GM23338 (cell line): ENCODE data around the gene AP2A2. TPM values are rescaled to one million over a fixed set of nuclear protein-coding genes. Genes with fewer than 3 reads are reported as not detected.

ENCODE experiments used
- ATAC-seq: fragments of 200-7000 bp; cut with Tn5 transposase; 3 replicates; pipeline ENCODE4 v1.9.1; 2020
- DNase-seq: peaks from one replicate; pipeline ENCODE4 v3.0.0-alpha.2; 2015; ENCODE audit warnings: low spot score
- H2AFZ ChIP-seq: fragments of 200-600 bp; sonication (generic); 2 replicates; pipeline ENCODE4 v1.8.0; 2016; ENCODE audit warnings: antibody characterized with exemption, mild to moderate bottlenecking, moderate library complexity
- H3F3A ChIP-seq: fragments of 200-600 bp; sonication (generic); replicated peaks from 2 replicates; pipeline ENCODE4 v1.8.0; 2017; ENCODE audit warnings: antibody characterized with exemption, mixed run types, low read depth
- H3K27ac ChIP-seq: fragments of 200-600 bp; sonication (generic); 2 replicates; pipeline ENCODE4 v1.6.1; 2016; ENCODE audit warnings: low read depth
- H3K27me3 ChIP-seq: fragments of 200-600 bp; sonication (generic); 2 replicates; pipeline ENCODE4 v1.8.0; 2016; ENCODE audit warnings: mild to moderate bottlenecking, mixed run types, moderate library complexity; ENCODE audit not compliant: insufficient read depth
- H3K36me3 ChIP-seq: fragments of 200-600 bp; sonication (generic); 2 replicates; pipeline ENCODE4 v1.8.0; 2016; ENCODE audit warnings: mild to moderate bottlenecking; ENCODE audit not compliant: insufficient read depth
- H3K4me1 ChIP-seq: fragments of 200-600 bp; sonication (generic); 2 replicates; pipeline ENCODE4 v1.8.0; 2016; ENCODE audit warnings: mild to moderate bottlenecking, moderate library complexity; ENCODE audit not compliant: insufficient read depth
- H3K4me2 ChIP-seq: fragments of 200-600 bp; sonication (generic); 2 replicates; pipeline ENCODE4 v1.7.1; 2017; ENCODE audit warnings: mixed run types
- H3K4me3 ChIP-seq: fragments of 200-600 bp; sonication (generic); 2 replicates; pipeline ENCODE4 v1.6.1; 2016; ENCODE audit warnings: mixed run types
- H3K79me2 ChIP-seq: fragments of 200-600 bp; sonication (generic); replicated peaks from 2 replicates; pipeline ENCODE4 v1.8.0; 2017; ENCODE audit warnings: mild to moderate bottlenecking; ENCODE audit not compliant: insufficient read depth
- H3K9me2 ChIP-seq: fragments of 200-600 bp; sonication (generic); 2 replicates; pipeline ENCODE4 v1.8.0; 2017; ENCODE audit not compliant: insufficient read depth
- H4K20me1 ChIP-seq: fragments of 200-600 bp; sonication (generic); replicated peaks from 2 replicates; pipeline ENCODE4 v1.8.0; 2017; ENCODE audit warnings: mild to moderate bottlenecking; ENCODE audit not compliant: insufficient read depth
- H3K27ac Mint-ChIP-seq: 2 replicates; pipeline ENCODE4 v1.8.0; 2020; ENCODE audit warnings: inconsistent platforms, mild to moderate bottlenecking, moderate library complexity, mixed read lengths
- H3K27me3 Mint-ChIP-seq: 3 replicates; pipeline ENCODE4 v1.8.0; 2022; ENCODE audit warnings: low read depth, mild to moderate bottlenecking, moderate library complexity, mixed read lengths, inconsistent platforms; ENCODE audit not compliant: insufficient read depth, poor library complexity
- H3K36me3 Mint-ChIP-seq: 3 replicates; pipeline ENCODE4 v1.8.0; 2021; ENCODE audit warnings: low read depth, mild to moderate bottlenecking, inconsistent platforms, moderate library complexity, mixed read lengths
- H3K4me1 Mint-ChIP-seq: 3 replicates; pipeline ENCODE4 v1.8.0; 2020; ENCODE audit warnings: mild to moderate bottlenecking, inconsistent platforms, mixed read lengths
- H3K4me3 Mint-ChIP-seq: 3 replicates; pipeline ENCODE4 v1.8.0; 2021; ENCODE audit warnings: moderate library complexity, mild to moderate bottlenecking, inconsistent platforms, mixed read lengths
- H3K9me3 Mint-ChIP-seq: 3 replicates; pipeline ENCODE4 v1.8.0; 2020; ENCODE audit warnings: moderate library complexity, mild to moderate bottlenecking, inconsistent platforms, mixed read lengths
- CREB1 ChIP-seq: fragments of 250-450 bp; sonication (Bioruptor Pico); IDR thresholded peaks from 2 replicates; pipeline ENCODE4 v1.5.0; 2020; ENCODE audit warnings: low read depth, mild to moderate bottlenecking, moderate library complexity
- CTCF ChIP-seq, 2 experiments: fragments of 200-600 bp in 1 of 2; sonication (generic) in 1 of 2; conservative IDR thresholded peaks; 2 replicates each; pipeline versions ENCODE4 v1.5.1 to v1.6.1; 2016 to 2017; ENCODE audit warnings: antibody characterized with exemption in 2 of 2, low read depth in 2 of 2, mild to moderate bottlenecking in 2 of 2, moderate library complexity in 1 of 2
- EZH2 ChIP-seq: fragments of 200-600 bp; sonication (generic); IDR thresholded peaks from one replicate; pipeline ENCODE4 v1.8.0; 2017; ENCODE audit warnings: antibody characterized with exemption, mild to moderate bottlenecking, low read depth; ENCODE audit not compliant: unreplicated experiment
- EZH2phosphoT487 ChIP-seq: fragments of 200-600 bp; sonication (generic); IDR thresholded peaks from one replicate; pipeline ENCODE4 v1.8.1; 2018; ENCODE audit warnings: antibody characterized with exemption; ENCODE audit not compliant: unreplicated experiment
- JUNB ChIP-seq: IDR thresholded peaks from one replicate; pipeline ENCODE4 v1.6.1; 2016; ENCODE audit warnings: antibody characterized with exemption; ENCODE audit not compliant: unreplicated experiment
- NANOG ChIP-seq: IDR thresholded peaks from 2 replicates; pipeline ENCODE4 v1.6.1; 2016; ENCODE audit warnings: antibody characterized with exemption, borderline replicate concordance
- POLR2AphosphoS5 ChIP-seq: IDR thresholded peaks from 2 replicates; pipeline ENCODE4 v1.6.1; 2016; ENCODE audit warnings: antibody characterized with exemption, low read depth
- STAT1 ChIP-seq: IDR thresholded peaks from one replicate; pipeline ENCODE4 v1.6.1; 2016; ENCODE audit warnings: antibody characterized with exemption; ENCODE audit not compliant: unreplicated experiment
- ZNF114 ChIP-seq: fragments of 250-450 bp; sonication (Bioruptor Pico); IDR thresholded peaks from 2 replicates; pipeline ENCODE4 v1.5.0; 2020; ENCODE audit warnings: mild to moderate bottlenecking, moderate library complexity
- ZNF331 ChIP-seq: fragments of 250-450 bp; sonication (Bioruptor Pico); IDR thresholded peaks from 2 replicates; pipeline ENCODE4 v1.5.0; 2020; ENCODE audit warnings: low read depth, mild to moderate bottlenecking, moderate library complexity
- polyA plus RNA-seq: library from polyadenylated mRNA; unstranded; fragments of >200 nt; fragmentation: Nextera tagmentation; extraction: Ambion mirVana; gene quantifications from 2 replicates; pipeline ENCODE4 v1.2.1, GENCODE V29; 2016
- total RNA-seq: library from RNA; depleted of rRNA; stranded (reverse); fragments of >200 nt; shearing (Covaris generic); gene quantifications from 2 replicates; pipeline ENCODE4 v1.2.3, GENCODE V29; 2014
- TF ChIP-seq, protein P1 (sequence below): IDR thresholded peaks from 2 replicates; pipeline ENCODE4 v1.6.1; 2016; ENCODE audit warnings: antibody characterized with exemption
- TF ChIP-seq, protein P2 (sequence below): fragments of 250-450 bp; sonication (Bioruptor Pico); IDR thresholded peaks from 2 replicates; pipeline ENCODE4 v1.5.0; 2020; ENCODE audit warnings: mild to moderate bottlenecking, moderate library complexity
- TF ChIP-seq, protein P3 (sequence below): IDR thresholded peaks from one replicate; pipeline ENCODE4 v1.6.1; 2018; ENCODE audit warnings: antibody characterized with exemption; ENCODE audit not compliant: unreplicated experiment

AP2A2 gene
- total and polyA plus RNA-seq, 2 experiments from 2014 or later = 23.7 to 47.5 TPM

DNA sequence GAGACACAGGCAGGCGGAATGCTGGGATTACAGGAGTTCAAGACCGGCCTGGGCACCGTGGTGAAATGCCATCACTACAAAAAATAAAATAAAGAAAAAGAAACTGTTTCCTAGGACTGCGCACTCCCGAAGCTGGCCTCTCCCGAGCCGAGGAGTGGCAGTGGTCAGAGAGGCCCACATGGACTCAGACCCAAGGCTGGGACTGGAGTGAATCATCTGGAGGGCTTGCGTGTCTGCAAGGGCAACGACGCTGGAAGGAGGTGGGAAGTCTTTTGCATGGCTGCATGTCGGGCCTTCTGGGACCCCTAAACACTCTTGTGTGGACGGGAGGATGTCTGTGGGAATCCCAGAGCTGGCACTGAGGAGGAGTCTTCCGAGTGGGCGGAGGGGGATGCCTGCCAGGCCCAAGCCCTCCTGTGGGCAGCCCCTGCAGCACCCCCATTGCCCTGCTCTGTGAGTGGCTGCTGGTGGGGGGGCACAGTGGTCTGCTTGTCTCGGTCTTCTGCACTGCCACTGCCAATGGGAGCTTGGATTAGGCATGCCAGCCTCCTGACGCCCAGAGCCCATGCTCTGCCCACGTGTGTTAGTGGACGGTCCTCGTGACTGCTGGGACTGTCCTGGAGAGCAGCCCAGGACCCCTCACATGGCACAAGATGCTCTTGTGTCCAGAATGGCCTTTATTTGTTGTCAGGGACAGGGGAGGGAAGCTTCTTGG is 1.8 kb upstream of the AP2A2 start:
- H4K20me1 ChIP-seq = peaks cover 10% of the 10 kb centered on the region; the same call in 1 of the 2 replicates
- no peaks in the 10 kb centered on the region for H3K27me3 ChIP-seq
- DNase-seq (no peak), ATAC-seq (no peak)
- Mint-ChIP-seq H3K4me1 (peaks cover 8% of the 10 kb centered on the region), H3K27me3 (peaks cover 6% of the 10 kb centered on the region), H3K27ac (no peak overlapping the region), H3K4me3 (no peak overlapping the region; the same call in 2 of the 3 replicates), H3K36me3 (peaks cover 9% of the 10 kb centered on the region), H3K9me3 (no peaks in the 10 kb centered on the region)
- 0 out of 2 replicates have a peak, but pooled peaks cover 5% of the 10 kb centered on the region for H3F3A ChIP-seq
- no peak overlapping the region for H3K4me3 ChIP-seq
- peaks cover 5% of the 10 kb centered on the region; the same call in 1 of the 2 replicates for H3K4me1 ChIP-seq
- no peak overlapping the region for H2AFZ ChIP-seq
- no peak for TF ChIP-seq EZH2phosphoT487
- TF ChIP-seq, protein P1, sequence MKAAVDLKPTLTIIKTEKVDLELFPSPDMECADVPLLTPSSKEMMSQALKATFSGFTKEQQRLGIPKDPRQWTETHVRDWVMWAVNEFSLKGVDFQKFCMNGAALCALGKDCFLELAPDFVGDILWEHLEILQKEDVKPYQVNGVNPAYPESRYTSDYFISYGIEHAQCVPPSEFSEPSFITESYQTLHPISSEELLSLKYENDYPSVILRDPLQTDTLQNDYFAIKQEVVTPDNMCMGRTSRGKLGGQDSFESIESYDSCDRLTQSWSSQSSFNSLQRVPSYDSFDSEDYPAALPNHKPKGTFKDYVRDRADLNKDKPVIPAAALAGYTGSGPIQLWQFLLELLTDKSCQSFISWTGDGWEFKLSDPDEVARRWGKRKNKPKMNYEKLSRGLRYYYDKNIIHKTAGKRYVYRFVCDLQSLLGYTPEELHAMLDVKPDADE = no peak
- no peak for TF ChIP-seq EZH2
- TF ChIP-seq, protein P2, sequence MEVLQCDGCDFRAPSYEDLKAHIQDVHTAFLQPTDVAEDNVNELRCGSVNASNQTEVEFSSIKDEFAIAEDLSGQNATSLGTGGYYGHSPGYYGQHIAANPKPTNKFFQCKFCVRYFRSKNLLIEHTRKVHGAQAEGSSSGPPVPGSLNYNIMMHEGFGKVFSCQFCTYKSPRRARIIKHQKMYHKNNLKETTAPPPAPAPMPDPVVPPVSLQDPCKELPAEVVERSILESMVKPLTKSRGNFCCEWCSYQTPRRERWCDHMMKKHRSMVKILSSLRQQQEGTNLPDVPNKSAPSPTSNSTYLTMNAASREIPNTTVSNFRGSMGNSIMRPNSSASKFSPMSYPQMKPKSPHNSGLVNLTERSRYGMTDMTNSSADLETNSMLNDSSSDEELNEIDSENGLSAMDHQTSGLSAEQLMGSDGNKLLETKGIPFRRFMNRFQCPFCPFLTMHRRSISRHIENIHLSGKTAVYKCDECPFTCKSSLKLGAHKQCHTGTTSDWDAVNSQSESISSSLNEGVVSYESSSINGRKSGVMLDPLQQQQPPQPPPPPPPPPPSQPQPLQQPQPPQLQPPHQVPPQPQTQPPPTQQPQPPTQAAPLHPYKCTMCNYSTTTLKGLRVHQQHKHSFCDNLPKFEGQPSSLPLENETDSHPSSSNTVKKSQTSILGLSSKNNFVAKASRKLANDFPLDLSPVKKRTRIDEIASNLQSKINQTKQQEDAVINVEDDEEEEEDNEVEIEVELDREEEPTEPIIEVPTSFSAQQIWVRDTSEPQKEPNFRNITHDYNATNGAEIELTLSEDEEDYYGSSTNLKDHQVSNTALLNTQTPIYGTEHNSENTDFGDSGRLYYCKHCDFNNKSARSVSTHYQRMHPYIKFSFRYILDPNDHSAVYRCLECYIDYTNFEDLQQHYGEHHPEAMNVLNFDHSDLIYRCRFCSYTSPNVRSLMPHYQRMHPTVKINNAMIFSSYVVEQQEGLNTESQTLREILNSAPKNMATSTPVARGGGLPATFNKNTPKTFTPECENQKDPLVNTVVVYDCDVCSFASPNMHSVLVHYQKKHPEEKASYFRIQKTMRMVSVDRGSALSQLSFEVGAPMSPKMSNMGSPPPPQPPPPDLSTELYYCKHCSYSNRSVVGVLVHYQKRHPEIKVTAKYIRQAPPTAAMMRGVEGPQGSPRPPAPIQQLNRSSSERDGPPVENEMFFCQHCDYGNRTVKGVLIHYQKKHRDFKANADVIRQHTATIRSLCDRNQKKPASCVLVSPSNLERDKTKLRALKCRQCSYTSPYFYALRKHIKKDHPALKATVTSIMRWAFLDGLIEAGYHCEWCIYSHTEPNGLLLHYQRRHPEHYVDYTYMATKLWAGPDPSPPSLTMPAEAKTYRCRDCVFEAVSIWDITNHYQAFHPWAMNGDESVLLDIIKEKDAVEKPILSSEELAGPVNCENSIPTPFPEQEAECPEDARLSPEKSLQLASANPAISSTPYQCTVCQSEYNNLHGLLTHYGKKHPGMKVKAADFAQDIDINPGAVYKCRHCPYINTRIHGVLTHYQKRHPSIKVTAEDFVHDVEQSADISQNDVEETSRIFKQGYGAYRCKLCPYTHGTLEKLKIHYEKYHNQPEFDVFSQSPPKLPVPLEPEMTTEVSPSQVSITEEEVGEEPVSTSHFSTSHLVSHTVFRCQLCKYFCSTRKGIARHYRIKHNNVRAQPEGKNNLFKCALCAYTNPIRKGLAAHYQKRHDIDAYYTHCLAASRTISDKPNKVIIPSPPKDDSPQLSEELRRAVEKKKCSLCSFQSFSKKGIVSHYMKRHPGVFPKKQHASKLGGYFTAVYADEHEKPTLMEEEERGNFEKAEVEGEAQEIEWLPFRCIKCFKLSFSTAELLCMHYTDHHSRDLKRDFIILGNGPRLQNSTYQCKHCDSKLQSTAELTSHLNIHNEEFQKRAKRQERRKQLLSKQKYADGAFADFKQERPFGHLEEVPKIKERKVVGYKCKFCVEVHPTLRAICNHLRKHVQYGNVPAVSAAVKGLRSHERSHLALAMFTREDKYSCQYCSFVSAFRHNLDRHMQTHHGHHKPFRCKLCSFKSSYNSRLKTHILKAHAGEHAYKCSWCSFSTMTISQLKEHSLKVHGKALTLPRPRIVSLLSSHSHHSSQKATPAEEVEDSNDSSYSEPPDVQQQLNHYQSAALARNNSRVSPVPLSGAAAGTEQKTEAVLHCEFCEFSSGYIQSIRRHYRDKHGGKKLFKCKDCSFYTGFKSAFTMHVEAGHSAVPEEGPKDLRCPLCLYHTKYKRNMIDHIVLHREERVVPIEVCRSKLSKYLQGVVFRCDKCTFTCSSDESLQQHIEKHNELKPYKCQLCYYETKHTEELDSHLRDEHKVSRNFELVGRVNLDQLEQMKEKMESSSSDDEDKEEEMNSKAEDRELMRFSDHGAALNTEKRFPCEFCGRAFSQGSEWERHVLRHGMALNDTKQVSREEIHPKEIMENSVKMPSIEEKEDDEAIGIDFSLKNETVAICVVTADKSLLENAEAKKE (CRISPR knock-in tag) = no peak
- TF ChIP-seq JUNB = no peak
- TF ChIP-seq STAT1 = no peak
- no peak for TF ChIP-seq POLR2AphosphoS5
- no peak for TF ChIP-seq ZNF114 (CRISPR knock-in tag)
- TF ChIP-seq CREB1 (CRISPR knock-in tag) = no peak
- TF ChIP-seq, protein P3, sequence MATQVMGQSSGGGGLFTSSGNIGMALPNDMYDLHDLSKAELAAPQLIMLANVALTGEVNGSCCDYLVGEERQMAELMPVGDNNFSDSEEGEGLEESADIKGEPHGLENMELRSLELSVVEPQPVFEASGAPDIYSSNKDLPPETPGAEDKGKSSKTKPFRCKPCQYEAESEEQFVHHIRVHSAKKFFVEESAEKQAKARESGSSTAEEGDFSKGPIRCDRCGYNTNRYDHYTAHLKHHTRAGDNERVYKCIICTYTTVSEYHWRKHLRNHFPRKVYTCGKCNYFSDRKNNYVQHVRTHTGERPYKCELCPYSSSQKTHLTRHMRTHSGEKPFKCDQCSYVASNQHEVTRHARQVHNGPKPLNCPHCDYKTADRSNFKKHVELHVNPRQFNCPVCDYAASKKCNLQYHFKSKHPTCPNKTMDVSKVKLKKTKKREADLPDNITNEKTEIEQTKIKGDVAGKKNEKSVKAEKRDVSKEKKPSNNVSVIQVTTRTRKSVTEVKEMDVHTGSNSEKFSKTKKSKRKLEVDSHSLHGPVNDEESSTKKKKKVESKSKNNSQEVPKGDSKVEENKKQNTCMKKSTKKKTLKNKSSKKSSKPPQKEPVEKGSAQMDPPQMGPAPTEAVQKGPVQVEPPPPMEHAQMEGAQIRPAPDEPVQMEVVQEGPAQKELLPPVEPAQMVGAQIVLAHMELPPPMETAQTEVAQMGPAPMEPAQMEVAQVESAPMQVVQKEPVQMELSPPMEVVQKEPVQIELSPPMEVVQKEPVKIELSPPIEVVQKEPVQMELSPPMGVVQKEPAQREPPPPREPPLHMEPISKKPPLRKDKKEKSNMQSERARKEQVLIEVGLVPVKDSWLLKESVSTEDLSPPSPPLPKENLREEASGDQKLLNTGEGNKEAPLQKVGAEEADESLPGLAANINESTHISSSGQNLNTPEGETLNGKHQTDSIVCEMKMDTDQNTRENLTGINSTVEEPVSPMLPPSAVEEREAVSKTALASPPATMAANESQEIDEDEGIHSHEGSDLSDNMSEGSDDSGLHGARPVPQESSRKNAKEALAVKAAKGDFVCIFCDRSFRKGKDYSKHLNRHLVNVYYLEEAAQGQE = no peak
- no peak for TF ChIP-seq ZNF331 (CRISPR knock-in tag)
- no peak for TF ChIP-seq NANOG
- TF ChIP-seq CTCF (conservative IDR thresholded peaks at IDR 0.05; ENCODE audit: low read depth in 2 of 2) = no peak
- H3K36me3 ChIP-seq = no peaks in the 10 kb centered on the region
- H3K9me2 ChIP-seq = no peaks in the 10 kb centered on the region
- no peak overlapping the region for H3K27ac ChIP-seq
- H3K79me2 ChIP-seq = peaks cover 26% of the 10 kb centered on the region
- no peak overlapping the region for H3K4me2 ChIP-seq
